BE2C (cell line): ENCODE data around the gene GFY.
"Not testable (repeated sequence)": the region's sequence is repeated elsewhere in the genome, so short reads cannot be mapped to it uniquely, and the experiment has no call there.

Experiments
- DNase-seq: peaks from one replicate; pipeline ENCODE4 v3.0.0-alpha.2; 2020
- H3K27me3 ChIP-seq: fragments of 250-450 bp; sonication (Bioruptor Pico); 2 replicates; pipeline ENCODE4 v1.5.1; 2020; ENCODE audit warnings: mild to moderate bottlenecking
- H3K36me3 ChIP-seq: fragments of 250-450 bp; sonication (Bioruptor Pico); 2 replicates; pipeline ENCODE4 v1.5.1; 2020; ENCODE audit warnings: mild to moderate bottlenecking
- H3K4me1 ChIP-seq: fragments of 250-450 bp; sonication (Bioruptor Pico); 2 replicates; pipeline ENCODE4 v1.5.1; 2020
- H3K4me3 ChIP-seq: 2 replicates; pipeline ENCODE4 v1.5.1; 2011; ENCODE audit warnings: low read depth, low read length
- H3K9me3 ChIP-seq: fragments of 250-450 bp; sonication (Bioruptor Pico); 2 replicates; pipeline ENCODE4 v1.5.1; 2020
- CTCF ChIP-seq: IDR thresholded peaks from 2 replicates; pipeline ENCODE4 v1.5.1; 2012; ENCODE audit warnings: mild to moderate bottlenecking, low read depth, low read length

GFY gene

DNA sequence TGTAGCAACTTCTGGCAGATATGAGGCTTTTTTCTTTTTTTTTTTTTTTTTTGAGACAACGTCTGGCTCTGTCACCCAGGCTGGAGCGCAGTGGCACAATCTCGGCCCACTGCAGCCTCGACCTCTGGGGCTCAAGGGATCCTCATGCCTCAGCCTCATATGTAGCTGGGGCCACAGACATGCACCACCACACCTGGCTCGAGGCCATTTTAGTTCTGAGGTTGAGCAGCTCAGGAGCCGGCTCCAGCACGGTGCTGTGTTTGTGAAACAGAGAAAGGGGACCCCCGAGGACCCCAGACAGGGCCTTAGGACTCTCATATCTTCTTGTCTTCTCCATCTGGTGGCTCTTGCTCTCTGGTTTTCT lies 45.4 kb downstream of the GFY start:
- no peak overlapping the region for H3K4me3 ChIP-seq
- TF ChIP-seq CTCF: no peak

DNA sequence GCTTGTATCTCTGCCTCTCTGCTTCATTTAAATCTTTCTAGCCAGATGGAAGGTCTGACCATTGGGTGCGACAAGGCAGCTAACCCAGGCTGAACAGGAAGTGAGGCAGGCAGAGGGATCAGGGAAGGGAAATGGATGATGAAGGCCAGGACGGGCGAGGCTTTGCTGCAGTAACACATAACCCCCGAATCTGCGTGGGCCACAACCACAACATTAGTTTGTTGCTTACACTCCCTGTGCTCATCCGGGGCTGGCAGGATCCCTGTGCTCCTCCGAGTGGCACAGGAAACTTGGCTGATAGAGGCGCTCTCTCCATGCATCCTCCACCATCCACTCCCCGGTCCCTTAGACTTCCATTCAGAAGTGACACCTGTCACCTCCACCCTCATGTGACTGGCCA lies 47.7 kb downstream of the GFY start:
- Histone ChIP-seq H3K4me1 (no peaks in the 10 kb centered on the region), H3K27me3 (no peaks in the 10 kb centered on the region), H3K4me3 (no peak overlapping the region), H3K36me3 (no peaks in the 10 kb centered on the region; the same call in 1 of the 2 replicates), H3K9me3 (no peaks in the 10 kb centered on the region)
- no peak for TF ChIP-seq CTCF
- DNase-seq: no peak

More for the DNA sequence above, 45.4 kb downstream of the GFY start:
- no peaks in the 10 kb centered on the region for H3K9me3 ChIP-seq
- DNase-seq: no peak
- H3K4me1 ChIP-seq: no peaks in the 10 kb centered on the region
- no peaks in the 10 kb centered on the region for H3K27me3 ChIP-seq
- H3K36me3 ChIP-seq: no peaks in the 10 kb centered on the region; the same call in 1 of the 2 replicates

- H3K27me3 ChIP-seq, H3K4me1 ChIP-seq, H3K36me3 ChIP-seq, DNase-seq, H3K9me3 ChIP-seq: not testable (repeated sequence)
- H3K4me3 ChIP-seq: peak overlapping the region; percentile 69
Observed at GRCh38 chr19:49473501-49473867, 48.3 kb downstream of the GFY start.

- H3K4me3 ChIP-seq: peak within 1 kb of the TSS; percentile 69
- H3K36me3 ChIP-seq: no peaks in the 10 kb centered on the region; the same call in 1 of the 2 replicates
- no peaks in the 10 kb centered on the region for H3K27me3 ChIP-seq
- no peaks in the 10 kb centered on the region for H3K4me1 ChIP-seq
- H3K9me3 ChIP-seq: no peaks in the 10 kb centered on the region
- DNase-seq: peak; percentile 74
- TF ChIP-seq CTCF: peak; percentile 94
Observed at GRCh38 chr19:49473868-49474541, 48.8 kb downstream of the GFY start, which contains the start of gene FLT3LG. FLT3LG (plus strand) TSS chr19:49474215; CDS start chr19:49474640, 425 bp downstream.

- Histone ChIP-seq H3K27me3 (no peaks in the 10 kb centered on the region), H3K4me3 (peak overlapping the region; percentile 69), H3K9me3 (no peaks in the 10 kb centered on the region), H3K36me3 (no peaks in the 10 kb centered on the region), H3K4me1 (no peaks in the 10 kb centered on the region)
- no peak for DNase-seq
- TF ChIP-seq CTCF: no peak
Observed at GRCh38 chr19:49474542-49474924, 49.3 kb downstream of the GFY start.

DNA sequence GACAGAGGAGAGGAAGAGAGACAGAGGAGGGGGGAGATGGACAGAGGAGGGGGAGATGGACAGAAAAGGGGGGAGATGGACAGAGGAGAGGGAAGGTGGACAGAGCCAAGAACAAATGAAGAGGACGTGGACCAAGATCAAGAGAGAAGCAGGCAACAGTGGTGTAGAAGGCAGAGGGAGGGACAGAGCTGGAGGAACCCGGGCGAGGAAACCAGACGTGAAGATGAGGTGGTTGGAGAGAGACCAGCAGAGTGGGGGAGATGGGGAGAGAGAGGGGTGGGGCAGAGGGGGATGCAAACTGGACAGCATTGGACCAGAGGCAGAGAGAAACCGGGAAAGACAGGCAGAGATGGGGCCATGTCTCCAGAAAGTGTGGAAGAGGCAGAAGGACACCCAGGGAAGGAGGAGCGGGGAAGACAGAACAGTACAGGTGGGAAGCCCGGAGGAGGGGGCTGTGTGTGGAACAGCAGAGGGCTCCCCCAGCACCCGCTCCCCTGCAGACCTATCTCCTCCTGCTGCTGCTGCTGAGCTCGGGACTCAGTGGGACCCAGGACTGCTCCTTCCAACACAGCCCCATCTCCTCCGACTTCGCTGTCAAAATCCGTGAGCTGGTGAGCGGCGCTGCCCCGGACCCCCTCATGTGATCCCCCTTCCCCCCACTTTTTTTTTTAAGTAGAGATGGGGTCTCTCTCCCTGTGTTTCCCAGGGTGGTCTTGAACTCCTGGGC lies 50.2 kb downstream of the GFY start:
- Histone ChIP-seq H3K9me3 (no peaks in the 10 kb centered on the region), H3K27me3 (no peaks in the 10 kb centered on the region), H3K4me3 (no peak overlapping the region), H3K36me3 (no peaks in the 10 kb centered on the region), H3K4me1 (no peaks in the 10 kb centered on the region)
- no peak for TF ChIP-seq CTCF
- DNase-seq: no peak
